GM12872 (cell line): Measurements from ENCODE around the gene ZNF236.

Experiments used
- CTCF ChIP-seq: IDR thresholded peaks from 3 replicates; pipeline ENCODE4 v1.5.1; 2011; ENCODE audit warnings: low read depth, mild to moderate bottlenecking, low read length, moderate library complexity; ENCODE audit not compliant: insufficient read depth

The ZNF236 gene

GRCh38 chr18:76928179-76928868, 106.0 kb downstream of the ZNF236 start:
- TF ChIP-seq CTCF = no peak

GRCh38 chr18:76931171-76931570, 108.8 kb downstream of the ZNF236 start:
- TF ChIP-seq CTCF = no peak

- no peak for TF ChIP-seq CTCF
Measured at GRCh38 chr18:76932026-76932819, 109.9 kb downstream of the ZNF236 start.

GRCh38 chr18:76935722-76936337, 113.5 kb downstream of the ZNF236 start:
- TF ChIP-seq CTCF = no peak

- TF ChIP-seq CTCF = no peak
Measured at GRCh38 chr18:76936877-76937276, 114.5 kb downstream of the ZNF236 start.

- TF ChIP-seq CTCF = no peak
Measured at GRCh38 chr18:76937597-76937996, 115.2 kb downstream of the ZNF236 start.

GRCh38 chr18:76938619-76939018, 116.3 kb downstream of the ZNF236 start:
- no peak for TF ChIP-seq CTCF
